Panc1 (cell line): ENCODE results near the gene AHDC1. TPM values are rescaled to one million over a fixed set of nuclear protein-coding genes. Genes with fewer than 3 reads are reported as not detected.

ENCODE experiments used
- ATAC-seq: fragments of 200-7000 bp; cut with Tn5 transposase; 2 replicates; pipeline ENCODE4 v1.9.1; 2020; ENCODE audit warnings: mild to moderate bottlenecking, moderate library complexity
- BruUV-seq: library from RNA; stranded (reverse); fragments of 400-500 nt; replicated peaks from 2 replicates; lab custom pipeline; 2021; lab: Mats Ljungman, UMichigan
- CTCF ChIA-PET: fragments of 300-600 bp; sonication (Branson Sonifier 250); formaldehyde crosslinking; loops from one replicate; lab custom pipeline; 2022; ENCODE audit warnings: antibody characterized with exemption; lab: Charles Lee
- POLR2A ChIA-PET: fragments of 300-600 bp; sonication (Branson Sonifier 250); formaldehyde crosslinking; loops from one replicate; lab custom pipeline; 2022; ENCODE audit warnings: antibody characterized with exemption; lab: Charles Lee
- DNase-seq: peaks from one replicate; pipeline ENCODE4 v3.0.0-alpha.2; 2010; ENCODE audit warnings: low read depth, low spot score
- H3K27ac ChIP-seq: 2 replicates; pipeline ENCODE4 v1.5.1; 2011; ENCODE audit warnings: mild to moderate bottlenecking, low read length, inconsistent platforms
- H3K27me3 ChIP-seq: fragments of 200-500 bp; sonication (Bioruptor generic); 2 replicates; pipeline ENCODE4 v1.6.0; 2014; ENCODE audit warnings: low read length, inconsistent platforms; ENCODE audit not compliant: control insufficient read depth, insufficient read depth
- H3K36me3 ChIP-seq: fragments of 200-500 bp; sonication (Bioruptor generic); 2 replicates; pipeline ENCODE4 v1.5.1; 2014; ENCODE audit warnings: inconsistent platforms, mild to moderate bottlenecking, low read length, moderate library complexity; ENCODE audit not compliant: control insufficient read depth, insufficient read depth
- H3K4me1 ChIP-seq: 2 replicates; pipeline ENCODE4 v1.5.1; 2011; ENCODE audit warnings: inconsistent platforms, mild to moderate bottlenecking, low read length, moderate library complexity; ENCODE audit not compliant: control insufficient read depth, insufficient read depth
- H3K4me3 ChIP-seq, 2 experiments: 2 replicates each; pipeline ENCODE4 v1.5.1; 2011 to 2012; ENCODE audit warnings: low read depth in 2 of 2, low read length in 2 of 2, mild to moderate bottlenecking in 2 of 2, inconsistent platforms in 1 of 2, moderate library complexity in 1 of 2
- H3K9me3 ChIP-seq: fragments of 200-500 bp; sonication (Bioruptor generic); 2 replicates; pipeline ENCODE4 v1.5.1; 2014; ENCODE audit warnings: low read depth, mild to moderate bottlenecking, inconsistent platforms, low read length, moderate library complexity; ENCODE audit not compliant: control insufficient read depth, insufficient read depth
- POLR2AphosphoS5 ChIP-seq: IDR thresholded peaks from 2 replicates; pipeline ENCODE4 v1.6.1; 2012; ENCODE audit warnings: mild to moderate bottlenecking, low read depth, low read length, moderate library complexity
- SIN3A ChIP-seq: IDR thresholded peaks from 2 replicates; pipeline ENCODE4 v1.6.1; 2012; ENCODE audit warnings: low read depth, mild to moderate bottlenecking, low read length, moderate library complexity, borderline replicate concordance; ENCODE audit not compliant: insufficient read depth
- TCF7L2 ChIP-seq: IDR thresholded peaks from 2 replicates; pipeline ENCODE4 v1.6.1; 2011; ENCODE audit warnings: mild to moderate bottlenecking, low read depth, low read length, inconsistent platforms
- in situ Hi-C: cut with HindIII; loops from 2 replicates; pipeline ENCODE4 v1.10.0; 2016; ENCODE audit warnings: low sequenced_read_pairs, low pct_unique_long_range_greater_than_20kb
- intact Hi-C: fragments of 100-400 bp; cut with micrococcal nuclease; formaldehyde crosslinking; loops from one replicate; pipeline ENCODE4 v1.10.0; 2022; ENCODE audit not compliant: unreplicated experiment
- total RNA-seq: library from RNA; stranded (reverse); gene quantifications from one replicate; pipeline ENCODE4 v1.2.1, GENCODE V29; 2021; ENCODE audit not compliant: unreplicated experiment
- TF ChIP-seq, protein P1 (sequence below): fragments of 450-650 bp; IDR thresholded peaks from 2 replicates; pipeline ENCODE4 v1.5.1; 2017; ENCODE audit warnings: mild to moderate bottlenecking
- TF ChIP-seq, protein P2 (sequence below), 2 experiments: IDR thresholded peaks; 2 replicates each; pipeline ENCODE4 v1.6.1; 2011 to 2012; ENCODE audit warnings: low read depth in 2 of 2, control low read depth in 1 of 2, low read length in 1 of 2, mild to moderate bottlenecking in 1 of 2, moderate library complexity in 1 of 2; ENCODE audit not compliant: insufficient read depth in 1 of 2

The AHDC1 gene
- total RNA-seq, 1 experiment from 2014 or later = 47.1 TPM

DNA sequence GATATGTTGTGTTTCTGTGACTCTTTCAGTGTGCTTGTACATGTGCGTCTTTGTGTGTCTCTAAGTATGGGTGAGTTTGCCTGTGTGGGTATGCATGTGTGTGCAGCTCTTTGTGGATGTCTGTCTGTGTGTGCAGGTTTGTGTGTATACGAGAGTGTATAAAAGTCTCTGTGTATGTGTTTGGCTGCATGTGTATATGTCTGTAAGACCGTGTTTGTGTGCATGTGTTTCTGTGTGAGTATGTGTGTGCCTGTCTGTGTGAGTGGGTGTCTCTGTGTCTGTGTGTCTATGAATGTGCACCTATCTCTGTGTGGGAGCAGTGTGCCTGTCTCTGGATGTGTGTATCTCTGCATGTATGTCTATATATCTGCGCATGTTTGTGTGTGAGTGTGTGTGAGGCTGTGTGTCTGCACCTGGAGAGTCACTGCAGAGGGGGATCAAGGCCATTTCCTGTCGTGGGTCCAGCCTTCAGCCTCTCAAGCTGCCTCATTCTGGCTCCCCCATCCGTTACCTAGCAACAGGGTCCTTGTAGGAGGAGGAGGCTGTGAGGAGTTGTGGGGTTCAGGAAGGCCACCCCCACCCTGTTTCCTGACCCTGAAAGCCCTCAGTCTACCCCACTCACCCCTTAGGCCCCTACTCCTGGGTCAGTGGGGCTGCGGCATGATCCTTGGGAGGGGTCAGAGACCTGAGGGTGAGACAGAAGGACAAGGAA lies 20.7 kb upstream of the AHDC1 start:
- Histone ChIP-seq H3K9me3 (no peaks in the 10 kb centered on the region), H3K36me3 (no peaks in the 10 kb centered on the region), H3K27ac (no peak overlapping the region), H3K4me1 (no peaks in the 10 kb centered on the region), H3K27me3 (no peaks in the 10 kb centered on the region), H3K4me3 (no peak overlapping the region)
- no peak for ATAC-seq
- no TSS peak for BruUV-seq
- CTCF ChIA-PET = no interaction called here
- in situ Hi-C loops (no loop called here), intact Hi-C loops (no loop called here)
- TF ChIP-seq, protein P1, sequence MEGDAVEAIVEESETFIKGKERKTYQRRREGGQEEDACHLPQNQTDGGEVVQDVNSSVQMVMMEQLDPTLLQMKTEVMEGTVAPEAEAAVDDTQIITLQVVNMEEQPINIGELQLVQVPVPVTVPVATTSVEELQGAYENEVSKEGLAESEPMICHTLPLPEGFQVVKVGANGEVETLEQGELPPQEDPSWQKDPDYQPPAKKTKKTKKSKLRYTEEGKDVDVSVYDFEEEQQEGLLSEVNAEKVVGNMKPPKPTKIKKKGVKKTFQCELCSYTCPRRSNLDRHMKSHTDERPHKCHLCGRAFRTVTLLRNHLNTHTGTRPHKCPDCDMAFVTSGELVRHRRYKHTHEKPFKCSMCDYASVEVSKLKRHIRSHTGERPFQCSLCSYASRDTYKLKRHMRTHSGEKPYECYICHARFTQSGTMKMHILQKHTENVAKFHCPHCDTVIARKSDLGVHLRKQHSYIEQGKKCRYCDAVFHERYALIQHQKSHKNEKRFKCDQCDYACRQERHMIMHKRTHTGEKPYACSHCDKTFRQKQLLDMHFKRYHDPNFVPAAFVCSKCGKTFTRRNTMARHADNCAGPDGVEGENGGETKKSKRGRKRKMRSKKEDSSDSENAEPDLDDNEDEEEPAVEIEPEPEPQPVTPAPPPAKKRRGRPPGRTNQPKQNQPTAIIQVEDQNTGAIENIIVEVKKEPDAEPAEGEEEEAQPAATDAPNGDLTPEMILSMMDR = no peak
- no peak for TF ChIP-seq TCF7L2
- TF ChIP-seq POLR2AphosphoS5 = no peak
- TF ChIP-seq, protein P2, sequence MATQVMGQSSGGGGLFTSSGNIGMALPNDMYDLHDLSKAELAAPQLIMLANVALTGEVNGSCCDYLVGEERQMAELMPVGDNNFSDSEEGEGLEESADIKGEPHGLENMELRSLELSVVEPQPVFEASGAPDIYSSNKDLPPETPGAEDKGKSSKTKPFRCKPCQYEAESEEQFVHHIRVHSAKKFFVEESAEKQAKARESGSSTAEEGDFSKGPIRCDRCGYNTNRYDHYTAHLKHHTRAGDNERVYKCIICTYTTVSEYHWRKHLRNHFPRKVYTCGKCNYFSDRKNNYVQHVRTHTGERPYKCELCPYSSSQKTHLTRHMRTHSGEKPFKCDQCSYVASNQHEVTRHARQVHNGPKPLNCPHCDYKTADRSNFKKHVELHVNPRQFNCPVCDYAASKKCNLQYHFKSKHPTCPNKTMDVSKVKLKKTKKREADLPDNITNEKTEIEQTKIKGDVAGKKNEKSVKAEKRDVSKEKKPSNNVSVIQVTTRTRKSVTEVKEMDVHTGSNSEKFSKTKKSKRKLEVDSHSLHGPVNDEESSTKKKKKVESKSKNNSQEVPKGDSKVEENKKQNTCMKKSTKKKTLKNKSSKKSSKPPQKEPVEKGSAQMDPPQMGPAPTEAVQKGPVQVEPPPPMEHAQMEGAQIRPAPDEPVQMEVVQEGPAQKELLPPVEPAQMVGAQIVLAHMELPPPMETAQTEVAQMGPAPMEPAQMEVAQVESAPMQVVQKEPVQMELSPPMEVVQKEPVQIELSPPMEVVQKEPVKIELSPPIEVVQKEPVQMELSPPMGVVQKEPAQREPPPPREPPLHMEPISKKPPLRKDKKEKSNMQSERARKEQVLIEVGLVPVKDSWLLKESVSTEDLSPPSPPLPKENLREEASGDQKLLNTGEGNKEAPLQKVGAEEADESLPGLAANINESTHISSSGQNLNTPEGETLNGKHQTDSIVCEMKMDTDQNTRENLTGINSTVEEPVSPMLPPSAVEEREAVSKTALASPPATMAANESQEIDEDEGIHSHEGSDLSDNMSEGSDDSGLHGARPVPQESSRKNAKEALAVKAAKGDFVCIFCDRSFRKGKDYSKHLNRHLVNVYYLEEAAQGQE (IDR thresholded peaks at IDR 0.05; ENCODE audit: insufficient read depth in 1 of 2, low read depth in 2 of 2, low read length in 1 of 2) = no peak
- no peak for TF ChIP-seq SIN3A
- DNase-seq = no peak
- POLR2A ChIA-PET = no interaction called here

DNA sequence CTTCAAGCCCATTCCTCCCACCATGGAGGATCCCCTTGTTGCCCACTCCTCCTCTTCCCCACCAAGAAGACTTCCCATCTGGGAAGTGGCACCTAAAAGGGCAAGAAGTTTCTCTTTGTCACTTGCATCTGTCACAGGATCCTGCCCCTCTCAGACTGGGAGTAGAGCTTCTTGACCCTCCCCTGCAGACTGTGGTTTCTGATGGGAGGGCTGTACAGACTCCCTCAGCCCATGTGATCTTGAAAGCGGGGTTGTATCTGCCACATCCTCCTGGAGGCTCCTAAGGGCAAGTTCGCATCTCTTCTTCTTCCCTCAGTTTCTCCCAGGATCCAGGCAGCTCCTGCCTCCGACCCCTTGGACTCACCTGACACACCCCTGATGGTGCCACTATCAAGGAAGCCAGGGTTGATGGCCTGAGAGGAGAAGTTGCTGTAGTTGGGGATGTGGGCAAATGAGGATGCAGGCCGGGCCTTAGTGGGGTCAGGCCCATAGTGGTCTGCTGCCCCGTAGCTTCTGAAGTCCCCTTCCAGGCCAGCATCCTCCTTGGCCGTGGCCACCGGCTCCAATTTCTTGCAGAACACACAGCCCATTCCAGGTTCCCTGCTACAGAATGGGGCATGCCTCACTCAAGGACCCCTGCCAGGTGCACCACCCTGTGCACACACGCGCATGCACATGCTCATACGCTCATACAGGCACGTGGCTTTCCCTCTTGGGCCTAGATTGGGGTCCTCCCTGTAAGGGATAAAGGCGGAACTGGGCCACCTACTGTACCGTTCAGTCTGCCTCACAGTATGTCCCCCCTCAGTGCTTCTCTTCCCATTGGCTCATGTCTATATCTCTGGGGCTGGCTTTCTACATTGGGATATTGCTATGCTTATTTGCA lies 19.6 kb upstream of the AHDC1 start:
- ATAC-seq = no peak
- no TSS peak for BruUV-seq
- Histone ChIP-seq H3K36me3 (no peaks in the 10 kb centered on the region), H3K4me3 (no peak overlapping the region), H3K9me3 (no peaks in the 10 kb centered on the region), H3K27ac (no peak overlapping the region), H3K4me1 (no peaks in the 10 kb centered on the region), H3K27me3 (no peaks in the 10 kb centered on the region)
- TF ChIP-seq TCF7L2 (no peak), POLR2AphosphoS5 (no peak), SIN3A (no peak)
- TF ChIP-seq, protein P2 (IDR thresholded peaks at IDR 0.05; ENCODE audit: insufficient read depth in 1 of 2, low read depth in 2 of 2, low read length in 1 of 2) = no peak
- TF ChIP-seq, protein P1 = no peak
- DNase-seq = no peak
- POLR2A ChIA-PET = no interaction called here
- intact Hi-C loops = no loop called here
- in situ Hi-C loops = no loop called here
- CTCF ChIA-PET = no interaction called here
